Measurements from ENCODE around the gene NTN1. TPM values are rescaled to one million over a fixed set of nuclear protein-coding genes. Genes with fewer than 3 reads are reported as not detected.

Gene NTN1
- polyA plus RNA-seq, 1 donor from 2014 or later, result 16.2 TPM

GRCh38 chr17:9086577-9086976, 65.3 kb downstream of the NTN1 start:
- H3K9ac ChIP-seq (ENCODE audit: low read length), result no peak overlapping the region
- no peaks in the 10 kb centered on the region for H3K79me2 ChIP-seq (replicated peaks; ENCODE audit: insufficient read depth, low read length)
- no peaks in the 10 kb centered on the region for H3K27me3 ChIP-seq (ENCODE audit: insufficient read depth, low read depth, low read length)
- no peak overlapping the region for H2AFZ ChIP-seq (ENCODE audit: low read depth, low read length)
- TF ChIP-seq EP300 (conservative IDR thresholded peaks at IDR 0.05; ENCODE audit: poor library complexity, severe bottlenecking) (no peak), EZH2 (IDR thresholded peaks at IDR 0.05; ENCODE audit: borderline replicate concordance, insufficient read depth, low read length, poor library complexity, severe bottlenecking) (no peak), MXI1 (conservative IDR thresholded peaks at IDR 0.05; ENCODE audit: poor library complexity, severe bottlenecking) (no peak), REST (IDR thresholded peaks at IDR 0.05; ENCODE audit: borderline replicate concordance) (no peak), POLR2AphosphoS5 (IDR thresholded peaks at IDR 0.05) (no peak), RAD21 (conservative IDR thresholded peaks at IDR 0.05) (no peak), CTCF (IDR thresholded peaks at IDR 0.05; ENCODE audit: poor library complexity, severe bottlenecking) (no peak), TAF1 (IDR thresholded peaks at IDR 0.05; ENCODE audit: low read depth) (no peak), SMC3 (conservative IDR thresholded peaks at IDR 0.05; ENCODE audit: poor library complexity) (no peak)
- H3F3A ChIP-seq (ENCODE audit: insufficient read depth, low read length, poor library complexity, severe bottlenecking), result no peaks in the 10 kb centered on the region
- no peaks in the 10 kb centered on the region for H3K9me2 ChIP-seq (ENCODE audit: insufficient read depth, low read length)
- no peak overlapping the region for H3K27ac ChIP-seq (ENCODE audit: low read length)
- no peak overlapping the region for H3K4me2 ChIP-seq (ENCODE audit: low read length)
- no peaks in the 10 kb centered on the region for H4K20me1 ChIP-seq (ENCODE audit: insufficient read depth)
- H3K36me3 ChIP-seq (ENCODE audit: insufficient read depth, low read length), result no peaks in the 10 kb centered on the region
- no peak overlapping the region for H3K4me3 ChIP-seq (ENCODE audit: low read length)
- no peaks in the 10 kb centered on the region for H3K9me3 ChIP-seq (ENCODE audit: low read length)

- Histone ChIP-seq H3K4me2 (ENCODE audit: low read length) (no peak overlapping the region), H3F3A (ENCODE audit: insufficient read depth, low read length, poor library complexity, severe bottlenecking) (no peaks in the 10 kb centered on the region), H3K9ac (ENCODE audit: low read length) (no peak overlapping the region), H3K27me3 (ENCODE audit: insufficient read depth, low read depth, low read length) (no peaks in the 10 kb centered on the region), H3K9me2 (ENCODE audit: insufficient read depth, low read length) (no peaks in the 10 kb centered on the region), H3K27ac (ENCODE audit: low read length) (no peak overlapping the region), H4K20me1 (ENCODE audit: insufficient read depth) (no peaks in the 10 kb centered on the region), H3K36me3 (ENCODE audit: insufficient read depth, low read length) (no peaks in the 10 kb centered on the region), H3K4me3 (ENCODE audit: low read length) (no peak overlapping the region), H2AFZ (ENCODE audit: low read depth, low read length) (no peak overlapping the region), H3K79me2 (replicated peaks; ENCODE audit: insufficient read depth, low read length) (no peaks in the 10 kb centered on the region), H3K9me3 (ENCODE audit: low read length) (no peaks in the 10 kb centered on the region)
- TF ChIP-seq REST (IDR thresholded peaks at IDR 0.05; ENCODE audit: borderline replicate concordance), result no peak
- no peak for TF ChIP-seq RAD21 (conservative IDR thresholded peaks at IDR 0.05)
- no peak for TF ChIP-seq POLR2AphosphoS5 (IDR thresholded peaks at IDR 0.05)
- no peak for TF ChIP-seq SMC3 (conservative IDR thresholded peaks at IDR 0.05; ENCODE audit: poor library complexity)
- TF ChIP-seq TAF1 (IDR thresholded peaks at IDR 0.05; ENCODE audit: low read depth), result no peak
- TF ChIP-seq MXI1 (conservative IDR thresholded peaks at IDR 0.05; ENCODE audit: poor library complexity, severe bottlenecking), result no peak
- no peak for TF ChIP-seq EP300 (conservative IDR thresholded peaks at IDR 0.05; ENCODE audit: poor library complexity, severe bottlenecking)
- no peak for TF ChIP-seq EZH2 (IDR thresholded peaks at IDR 0.05; ENCODE audit: borderline replicate concordance, insufficient read depth, low read length, poor library complexity, severe bottlenecking)
- no peak for TF ChIP-seq CTCF (IDR thresholded peaks at IDR 0.05; ENCODE audit: poor library complexity, severe bottlenecking)
Measured at GRCh38 chr17:9087921-9088320, 66.6 kb downstream of the NTN1 start.

Measured in neural cell (in vitro differentiated cells).